ENCODE data around the gene HEPN1. TPM values are rescaled to one million over a fixed set of nuclear protein-coding genes. Genes with fewer than 3 reads are reported as not detected.

Gene HEPN1
- total and polyA plus RNA-seq, 9 of the 15 experiments (the other 6 are each of a cell fraction or from before 2014, with no cell fraction given), result not detected

- TF ChIP-seq CHD7 (IDR thresholded peaks at IDR 0.05; ENCODE audit: low read depth, low read length), result no peak
- TF ChIP-seq ESRRB (CRISPR knock-in tag; IDR thresholded peaks at IDR 0.05; ENCODE audit: borderline replicate concordance), result no peak
- no peak for TF ChIP-seq SAP30 (IDR thresholded peaks at IDR 0.05; ENCODE audit: borderline replicate concordance, insufficient read depth, low read depth, low read length, poor library complexity, severe bottlenecking)
- no peak for TF ChIP-seq ARID4B (CRISPR knock-in tag; IDR thresholded peaks at IDR 0.05)
- no peak for TF ChIP-seq E2F4 (CRISPR knock-in tag; IDR thresholded peaks at IDR 0.05; ENCODE audit: low read depth)
- no peak for TF ChIP-seq ATF7 (IDR thresholded peaks at IDR 0.05)
Measured at GRCh38 chr11:124899383-124900145, 19.5 kb upstream of the HEPN1 start (continued).

Data from K562 (cell line).